CD14-positive monocyte (primary cell): ENCODE data around the gene IQSEC3. TPM values are rescaled to one million over a fixed set of nuclear protein-coding genes. Genes with fewer than 3 reads are reported as not detected.

Experiments
- DNase-seq, 3 donors: peaks; one replicate each; pipeline ENCODE4 v3.0.0-alpha.2; 2011 to 2022
- H2AFZ ChIP-seq: 2 replicates; pipeline ENCODE4 v1.6.0; 2012; ENCODE audit warnings: mild to moderate bottlenecking, low read depth, low read length, inconsistent platforms; ENCODE audit not compliant: insufficient read depth, poor library complexity, severe bottlenecking
- H3K27ac ChIP-seq, 2 donors: 1 replicate in 1 of 2; 2 replicates in 1 of 2; pipeline ENCODE4 v1.5.1; 2012 to 2013; ENCODE audit warnings: low read length in 2 of 2, control low read depth in 1 of 2, inconsistent platforms in 1 of 2, low read depth in 1 of 2, mild to moderate bottlenecking in 1 of 2
- H3K27me3 ChIP-seq, 2 donors: one replicate each; pipeline versions ENCODE4 v1.6.0 to v1.6.1; 2011 to 2013; ENCODE audit warnings: low read length in 2 of 2; ENCODE audit not compliant: control insufficient read depth in 2 of 2, insufficient read depth in 2 of 2
- H3K36me3 ChIP-seq, 2 donors: replicated peaks in 1 of 2; 1 replicate in 1 of 2; 2 replicates in 1 of 2; pipeline versions ENCODE4 v1.5.1 to v1.6.1; 2012 to 2013; ENCODE audit warnings: low read length in 2 of 2, control low read depth in 1 of 2, inconsistent platforms in 1 of 2, mild to moderate bottlenecking in 1 of 2; ENCODE audit not compliant: insufficient read depth in 2 of 2, control insufficient read depth in 1 of 2
- H3K4me1 ChIP-seq, 2 donors: 1 replicate in 1 of 2; 2 replicates in 1 of 2; pipeline versions ENCODE4 v1.5.1 to v1.6.1; 2012 to 2013; ENCODE audit warnings: low read length in 2 of 2, control low read depth in 1 of 2, inconsistent platforms in 1 of 2, mild to moderate bottlenecking in 1 of 2, moderate library complexity in 1 of 2; ENCODE audit not compliant: insufficient read depth in 2 of 2, control insufficient read depth in 1 of 2
- H3K4me2 ChIP-seq: replicated peaks from 2 replicates; pipeline ENCODE3; 2012; ENCODE audit warnings: low read length, moderate library complexity, mild to moderate bottlenecking; ENCODE audit not compliant: poor library complexity, severe bottlenecking; ENCODE audit errors: extremely low read depth
- H3K4me3 ChIP-seq, 3 experiments: fragments of 200-600 bp in 1 of 3; sonication (generic) in 1 of 3; replicated peaks in 1 of 3; 1 replicate in 2 of 3; 2 replicates in 1 of 3; pipeline ENCODE4 v1.5.1; 2011 to 2013; ENCODE audit warnings: low read length in 3 of 3, mild to moderate bottlenecking in 3 of 3, control low read depth in 2 of 3, low read depth in 2 of 3, inconsistent platforms in 1 of 3, moderate library complexity in 1 of 3
- H3K79me2 ChIP-seq: 2 replicates; pipeline ENCODE4 v1.6.0; 2012; ENCODE audit warnings: mild to moderate bottlenecking, control low read depth, inconsistent platforms, low read length, moderate library complexity; ENCODE audit not compliant: insufficient read depth
- H3K9ac ChIP-seq: 2 replicates; pipeline ENCODE4 v1.6.0; 2017; ENCODE audit warnings: low read length, mild to moderate bottlenecking; ENCODE audit not compliant: insufficient read depth, poor library complexity, severe bottlenecking
- H3K9me3 ChIP-seq, 2 donors: replicated peaks in 1 of 2; 1 replicate in 1 of 2; 2 replicates in 1 of 2; pipeline versions ENCODE4 v1.5.1 to v1.6.1; 2012 to 2013; ENCODE audit warnings: low read length in 2 of 2, control low read depth in 1 of 2; ENCODE audit not compliant: control insufficient read depth in 1 of 2, insufficient read depth in 1 of 2
- H4K20me1 ChIP-seq: 2 replicates; pipeline ENCODE4 v1.6.0; 2012; ENCODE audit warnings: mild to moderate bottlenecking, low read length, control low read depth, moderate library complexity; ENCODE audit not compliant: insufficient read depth
- H3K27ac Mint-ChIP-seq, 7 donors: one replicate each; pipeline ENCODE4 v1.8.0; 2020; ENCODE audit warnings: mild to moderate bottlenecking in 7 of 7, mixed read lengths in 7 of 7, moderate library complexity in 6 of 7, inconsistent platforms in 2 of 7
- H3K27me3 Mint-ChIP-seq, 3 donors: one replicate each; pipeline ENCODE4 v1.8.0; 2021 to 2022; ENCODE audit warnings: low read depth in 3 of 3, mild to moderate bottlenecking in 3 of 3, mixed read lengths in 3 of 3, moderate library complexity in 3 of 3, inconsistent platforms in 1 of 3
- H3K36me3 Mint-ChIP-seq, 2 donors: one replicate each; pipeline ENCODE4 v1.8.0; 2020; ENCODE audit warnings: mixed read lengths in 2 of 2, inconsistent platforms in 1 of 2, mild to moderate bottlenecking in 1 of 2
- H3K4me1 Mint-ChIP-seq: one replicate; pipeline ENCODE4 v1.8.0; 2020; ENCODE audit warnings: mild to moderate bottlenecking, mixed read lengths
- H3K4me3 Mint-ChIP-seq, 2 donors: one replicate each; pipeline ENCODE4 v1.8.0; 2020; ENCODE audit warnings: mild to moderate bottlenecking in 2 of 2, mixed read lengths in 2 of 2, moderate library complexity in 1 of 2
- H3K9me3 Mint-ChIP-seq, 7 donors: one replicate each; pipeline ENCODE4 v1.8.0; 2020 to 2022; ENCODE audit warnings: mixed read lengths in 7 of 7, mild to moderate bottlenecking in 6 of 7, moderate library complexity in 6 of 7, inconsistent platforms in 2 of 7
- CTCF ChIP-seq: fragments of 200-600 bp; IDR thresholded peaks from one replicate; pipeline ENCODE4 v1.8.0; 2022; ENCODE audit warnings: antibody characterized with exemption, mild to moderate bottlenecking
- WGBS: methylation state at CpG from one replicate; pipeline ENCODE4 v1.1.5; 2013; ENCODE audit warnings: missing lambda C conversion rate; ENCODE audit not compliant: insufficient coverage; 5-methylcytosine and 5-hydroxymethylcytosine counted together
- intact Hi-C, 2 donors: fragments of 100-400 bp; cut with micrococcal nuclease; formaldehyde crosslinking; loops; one replicate each; pipeline versions ENCODE4 v1.15.0 to v1.15.1; 2023
- polyA plus RNA-seq, 3 donors: library from polyadenylated mRNA; depleted of rRNA in 1 of 3; unstranded in 2 of 3; stranded (reverse) in 1 of 3; fragments of 300-500 nt in 2 of 3; fragments of >200 nt in 1 of 3; fragmentation: Illumina TruSeq in 2 of 3; gene quantifications; 1 replicate in 2 of 3; 2 replicates in 1 of 3; pipeline ENCODE4 v1.2.3, GENCODE V29; 2012 to 2021

The IQSEC3 gene
- polyA plus RNA-seq, 3 donors, result not detected

- Histone ChIP-seq H3K27ac (no peak overlapping the region), H4K20me1 (no peaks in the 10 kb centered on the region), H3K4me1 (peaks cover 0 to 4% of the 10 kb centered on the region in 2 donors), H2AFZ (no peak overlapping the region), H3K79me2 (no peaks in the 10 kb centered on the region), H3K36me3 (no peaks in the 10 kb centered on the region), H3K4me2 (no peak overlapping the region), H3K9me3 (peaks cover 0 to 4% of the 10 kb centered on the region in 2 donors), H3K9ac (no peak overlapping the region), H3K4me3 (no peak overlapping the region), H3K27me3 (no peaks in the 10 kb centered on the region)
- 87% methylated on average over 3 of the region's 19 CpGs for WGBS
- peaks cover 8 to 13% (median 12%) of the 10 kb centered on the region in 3 donors for H3K27me3 Mint-ChIP-seq
- H3K36me3 Mint-ChIP-seq, result no peaks in the 10 kb centered on the region
- peaks cover 5% of the 10 kb centered on the region for H3K4me1 Mint-ChIP-seq
- no peak overlapping the region for H3K27ac Mint-ChIP-seq
- H3K4me3 Mint-ChIP-seq, result no peak overlapping the region
- intact Hi-C loops, result no loop called here
- DNase-seq, result no peak
- no peak for TF ChIP-seq CTCF
- H3K9me3 Mint-ChIP-seq, result peaks cover 0 to 9% (median 4%) of the 10 kb centered on the region in 7 donors
Measured at GRCh38 chr12:103169-103981, 36.8 kb downstream of the IQSEC3 start.

DNA sequence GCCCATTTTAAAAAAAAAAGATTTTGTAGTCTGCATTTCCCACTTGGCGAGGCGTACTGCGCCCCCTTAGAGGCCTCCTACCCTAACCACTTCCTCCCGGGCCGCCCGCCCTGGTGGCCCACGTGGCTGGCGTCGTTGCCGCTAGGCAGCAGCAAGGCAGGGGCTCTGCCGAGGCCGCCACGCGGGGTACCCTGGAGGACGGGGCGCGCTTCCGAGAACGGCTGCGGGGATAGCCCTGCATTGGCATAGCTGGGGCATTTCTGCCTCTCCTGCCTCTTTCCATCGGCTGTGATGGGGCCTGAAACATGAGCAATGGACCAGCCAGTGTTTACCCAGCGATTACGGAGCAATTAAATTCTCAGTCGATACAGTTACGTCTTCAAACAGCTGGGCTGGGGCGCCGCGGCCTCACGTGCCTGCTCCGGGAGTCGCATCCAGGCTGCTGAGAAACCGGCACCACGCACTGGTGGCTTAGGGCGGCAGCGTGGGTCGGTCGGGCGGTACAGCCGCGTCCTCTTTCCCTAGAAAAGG, 38.0 kb downstream of the IQSEC3 start:
- H4K20me1 ChIP-seq, result no peaks in the 10 kb centered on the region
- H3K9me3 Mint-ChIP-seq, result peaks cover 0 to 9% (median 4%) of the 10 kb centered on the region in 7 donors
- no peak overlapping the region for H3K9ac ChIP-seq
- 60% methylated on average over 40 of the region's 40 CpGs for WGBS
- H3K27me3 ChIP-seq, result no peaks in the 10 kb centered on the region
- no peak overlapping the region for H3K4me3 ChIP-seq
- H3K36me3 Mint-ChIP-seq, result no peaks in the 10 kb centered on the region
- no peak overlapping the region for H3K4me3 Mint-ChIP-seq
- H3K36me3 ChIP-seq, result no peaks in the 10 kb centered on the region
- H2AFZ ChIP-seq, result no peak overlapping the region
- H3K4me1 ChIP-seq, result peaks cover 5 to 11% of the 10 kb centered on the region in 2 donors
- H3K4me2 ChIP-seq, result no peak overlapping the region
- intact Hi-C loops, result loop anchor here in 1 of 2 donors (5.0 kb wide), 1 partner anchor 48 kb away; no protein-coding TSS in a partner anchor
- no peak overlapping the region for H3K27ac Mint-ChIP-seq
- H3K27me3 Mint-ChIP-seq, result peaks cover 7 to 14% (median 7%) of the 10 kb centered on the region in 3 donors
- DNase-seq, result no peak
- H3K27ac ChIP-seq, result no peak overlapping the region
- H3K9me3 ChIP-seq, result peaks cover 0 to 4% of the 10 kb centered on the region in 2 donors
- H3K4me1 Mint-ChIP-seq, result peaks cover 13% of the 10 kb centered on the region
- TF ChIP-seq CTCF, result no peak
- H3K79me2 ChIP-seq, result no peaks in the 10 kb centered on the region
